Measurements from ENCODE around the gene ZNF701. TPM values are rescaled to one million over a fixed set of nuclear protein-coding genes. Genes with fewer than 3 reads are reported as not detected.
"Not testable (repeated sequence)": the region's sequence is repeated elsewhere in the genome, so short reads cannot be mapped to it uniquely, and the experiment has no call there.

ZNF701 gene
- total and polyA plus RNA-seq, 7 donors, result 2.0 to 10.5 (median 6.4) TPM

DNA sequence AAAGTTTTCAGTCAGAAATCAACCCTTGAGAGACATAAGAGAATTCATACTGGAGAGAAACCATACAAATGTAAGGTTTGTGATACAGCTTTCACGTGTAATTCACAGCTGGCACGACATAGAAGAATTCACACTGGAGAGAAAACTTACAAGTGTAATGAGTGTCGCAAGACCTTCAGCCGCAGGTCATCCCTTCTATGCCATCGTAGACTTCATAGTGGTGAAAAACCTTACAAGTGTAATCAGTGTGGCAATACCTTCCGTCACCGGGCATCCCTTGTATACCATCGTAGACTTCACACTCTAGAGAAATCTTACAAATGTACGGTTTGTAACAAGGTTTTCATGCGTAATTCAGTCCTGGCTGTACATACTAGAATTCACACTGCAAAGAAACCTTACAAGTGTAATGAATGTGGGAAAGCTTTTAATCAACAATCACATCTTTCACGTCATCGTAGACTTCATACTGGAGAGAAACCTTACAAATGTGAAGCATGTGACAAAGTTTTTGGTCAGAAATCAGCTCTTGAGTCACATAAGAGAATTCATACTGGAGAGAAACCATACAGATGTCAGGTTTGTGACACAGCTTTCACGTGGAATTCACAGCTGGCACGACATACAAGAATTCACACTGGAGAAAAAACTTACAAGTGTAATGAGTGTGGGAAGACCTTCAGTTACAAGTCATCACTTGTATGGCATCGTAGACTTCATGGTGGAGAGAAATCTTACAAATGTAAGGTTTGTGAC is 15.7 kb upstream of the ZNF701 start:
- intact Hi-C loops (cut with DNase I), result no loop called here
- peaks cover 79% of the 10 kb centered on the region for H3K9me3 ChIP-seq
- peaks cover 28 to 91% of the 10 kb centered on the region in 2 donors for H3K36me3 ChIP-seq (ENCODE audit: insufficient read depth in 1 of 2, low read depth in 1 of 2)
- no peaks in the 10 kb centered on the region for H3K27me3 ChIP-seq (ENCODE audit: insufficient read depth in 3 of 3, low read length in 2 of 3)
- DNase-seq (no peak), ATAC-seq (no peak)
- H3K27ac ChIP-seq, result no peak overlapping the region
- H3K4me3 ChIP-seq, result no peak overlapping the region
- TF ChIP-seq, protein P1, sequence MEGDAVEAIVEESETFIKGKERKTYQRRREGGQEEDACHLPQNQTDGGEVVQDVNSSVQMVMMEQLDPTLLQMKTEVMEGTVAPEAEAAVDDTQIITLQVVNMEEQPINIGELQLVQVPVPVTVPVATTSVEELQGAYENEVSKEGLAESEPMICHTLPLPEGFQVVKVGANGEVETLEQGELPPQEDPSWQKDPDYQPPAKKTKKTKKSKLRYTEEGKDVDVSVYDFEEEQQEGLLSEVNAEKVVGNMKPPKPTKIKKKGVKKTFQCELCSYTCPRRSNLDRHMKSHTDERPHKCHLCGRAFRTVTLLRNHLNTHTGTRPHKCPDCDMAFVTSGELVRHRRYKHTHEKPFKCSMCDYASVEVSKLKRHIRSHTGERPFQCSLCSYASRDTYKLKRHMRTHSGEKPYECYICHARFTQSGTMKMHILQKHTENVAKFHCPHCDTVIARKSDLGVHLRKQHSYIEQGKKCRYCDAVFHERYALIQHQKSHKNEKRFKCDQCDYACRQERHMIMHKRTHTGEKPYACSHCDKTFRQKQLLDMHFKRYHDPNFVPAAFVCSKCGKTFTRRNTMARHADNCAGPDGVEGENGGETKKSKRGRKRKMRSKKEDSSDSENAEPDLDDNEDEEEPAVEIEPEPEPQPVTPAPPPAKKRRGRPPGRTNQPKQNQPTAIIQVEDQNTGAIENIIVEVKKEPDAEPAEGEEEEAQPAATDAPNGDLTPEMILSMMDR (IDR thresholded peaks at IDR 0.05), result no peak
- WGBS, 3 donors, result 98% methylated on average over 15 of the region's 15 CpGs
- H3K4me1 ChIP-seq, result no peaks in the 10 kb centered on the region

DNA sequence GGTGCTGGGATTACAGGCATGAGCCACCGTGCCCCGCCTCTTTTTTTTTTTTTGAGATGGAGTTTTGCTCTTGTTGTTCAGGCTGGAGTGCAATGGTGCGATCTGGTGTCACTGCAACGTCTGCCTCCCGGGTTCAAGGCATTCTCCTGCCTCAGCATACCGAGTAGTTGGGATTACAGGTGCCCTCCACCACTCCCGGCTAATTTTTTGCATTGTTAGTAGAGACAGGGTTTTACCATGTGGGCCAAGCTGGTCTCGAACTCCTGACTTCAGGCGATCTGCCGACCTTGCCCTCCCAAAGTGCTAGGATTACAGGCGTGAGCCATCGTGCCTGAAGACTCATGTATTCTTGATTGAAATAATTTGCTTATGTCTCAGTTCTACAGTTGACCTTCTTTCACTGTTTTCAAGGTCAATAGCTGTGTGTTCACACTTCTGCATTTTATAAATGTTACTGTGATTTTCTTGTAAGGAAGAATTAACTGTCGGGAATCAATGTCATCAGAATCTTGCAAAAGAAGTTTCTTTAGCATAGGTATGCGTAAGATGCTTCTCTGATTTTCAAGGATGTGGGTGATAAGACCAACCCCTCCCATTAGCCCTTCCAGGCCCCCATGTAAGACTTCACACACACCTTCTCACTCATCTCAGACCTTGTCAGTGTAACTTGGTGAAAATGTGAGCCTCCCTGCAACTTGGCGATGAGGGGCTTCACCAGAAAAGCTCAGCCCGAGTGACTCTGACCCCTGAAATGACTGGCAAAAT is 12.7 kb upstream of the ZNF701 start:
- WGBS, 3 donors, result 97 to 98% (median 98%) methylated on average over 16 of the region's 16 CpGs
- no peak for DNase-seq
- Histone ChIP-seq H3K27ac (no peak overlapping the region), H3K27me3 (ENCODE audit: insufficient read depth in 3 of 3, low read length in 2 of 3) (no peaks in the 10 kb centered on the region), H3K9me3 (peaks cover 74% of the 10 kb centered on the region), H3K4me3 (no peak overlapping the region), H3K4me1 (no peaks in the 10 kb centered on the region), H3K36me3 (ENCODE audit: insufficient read depth in 1 of 2, low read depth in 1 of 2) (peaks cover 29 to 72% of the 10 kb centered on the region in 2 donors)
- intact Hi-C loops (cut with DNase I), result no loop called here
- no peak for ATAC-seq
- TF ChIP-seq, protein P1 (IDR thresholded peaks at IDR 0.05), result no peak

DNA sequence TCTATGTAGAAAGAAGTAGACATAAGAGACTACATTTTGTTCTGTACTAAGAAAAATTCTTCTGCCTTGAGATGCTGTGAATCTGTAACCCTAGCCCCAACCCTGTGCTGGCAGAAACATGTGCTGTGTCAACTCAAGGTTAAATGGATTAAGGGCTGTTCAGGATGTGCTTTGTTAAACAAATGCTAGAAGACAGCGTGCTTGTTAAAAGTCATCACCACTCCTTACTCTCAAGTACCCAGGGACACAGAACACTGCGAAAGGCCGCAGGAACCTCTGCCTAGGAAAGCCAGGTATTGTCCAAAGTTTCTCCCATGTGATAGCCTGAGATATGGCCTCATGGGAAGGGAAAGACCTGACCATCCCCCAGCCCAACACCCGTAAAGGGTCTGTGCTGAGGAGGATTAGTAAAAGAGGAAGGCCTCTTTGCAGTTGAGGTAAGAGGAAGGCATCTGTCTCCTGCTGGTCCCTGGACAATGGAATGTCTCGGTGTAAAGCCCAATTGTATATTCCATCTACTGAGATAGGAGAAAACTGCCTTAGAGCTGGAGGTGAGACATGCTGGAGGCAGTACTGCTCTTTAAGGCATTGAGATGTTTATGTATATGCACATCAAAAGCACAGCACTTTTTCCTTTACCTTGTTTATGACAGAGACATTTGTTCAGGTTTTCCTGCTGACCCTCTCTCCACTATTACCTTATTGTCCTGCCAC is 11.2 kb upstream of the ZNF701 start:
- peaks cover 29 to 57% of the 10 kb centered on the region in 2 donors for H3K36me3 ChIP-seq (ENCODE audit: insufficient read depth in 1 of 2, low read depth in 1 of 2)
- H3K4me3 ChIP-seq; intact Hi-C loops (cut with DNase I); H3K27ac ChIP-seq; H3K27me3 ChIP-seq (ENCODE audit: insufficient read depth in 3 of 3, low read length in 2 of 3); ATAC-seq; H3K4me1 ChIP-seq; DNase-seq: not testable (repeated sequence)
- peaks cover 71% of the 10 kb centered on the region for H3K9me3 ChIP-seq
- WGBS, 3 donors, result 63 to 76% (median 69%) methylated on average over 5 of the region's 5 CpGs

DNA sequence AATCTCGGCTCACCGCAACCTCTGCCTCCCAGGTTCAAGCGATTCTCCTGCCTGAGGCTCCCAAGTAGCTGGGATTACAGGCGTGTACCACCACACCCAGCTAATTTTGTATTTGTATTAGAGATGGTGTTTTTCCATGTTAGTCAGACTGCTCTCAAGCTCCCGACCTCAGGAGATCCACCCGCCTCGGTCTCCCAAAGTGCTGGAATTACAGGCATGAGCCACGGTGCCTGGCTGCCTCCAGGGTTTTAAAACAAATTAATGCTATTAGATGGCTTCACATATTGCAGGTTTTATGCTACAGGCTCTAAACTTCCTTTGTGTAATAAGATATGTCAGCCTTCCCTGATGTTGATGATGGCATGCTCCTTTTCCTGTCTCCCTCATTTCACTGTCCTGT is 8.5 kb upstream of the ZNF701 start:
- ATAC-seq; H3K27me3 ChIP-seq (ENCODE audit: insufficient read depth in 3 of 3, low read length in 2 of 3); H3K4me3 ChIP-seq; H3K27ac ChIP-seq; intact Hi-C loops (cut with DNase I); DNase-seq; H3K4me1 ChIP-seq: not testable (repeated sequence)
- H3K9me3 ChIP-seq, result peaks cover 54% of the 10 kb centered on the region
- H3K36me3 ChIP-seq (ENCODE audit: insufficient read depth in 1 of 2, low read depth in 1 of 2), result peaks cover 14 to 34% of the 10 kb centered on the region in 2 donors
- 95 to 96% (median 96%) methylated on average over 8 of the region's 8 CpGs for WGBS, 3 donors

DNA sequence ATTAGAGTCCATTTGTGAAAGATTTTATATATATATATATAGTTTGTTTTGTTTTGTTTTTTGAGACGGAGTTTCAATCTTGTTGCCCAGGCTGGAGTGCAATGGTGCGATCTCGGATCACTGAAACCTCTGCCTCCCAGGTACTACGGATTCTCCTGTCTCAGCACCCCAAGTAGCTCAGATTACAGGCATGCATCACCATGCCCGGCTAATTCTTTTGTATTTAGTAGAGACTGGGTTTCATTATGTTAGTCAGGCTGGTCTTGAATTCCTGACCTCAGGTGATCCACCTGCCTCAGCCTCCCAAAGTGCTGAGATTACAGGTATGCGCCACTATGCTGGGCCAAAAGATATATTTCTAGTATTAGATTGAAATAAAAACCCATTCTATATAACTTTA is 4.0 kb upstream of the ZNF701 start:
- TF ChIP-seq, protein P1 (IDR thresholded peaks at IDR 0.05), result no peak
- ATAC-seq, result no peak

More for the DNA sequence above, 4.0 kb upstream of the ZNF701 start:
- Histone ChIP-seq H3K9me3 (peaks cover 28% of the 10 kb centered on the region), H3K4me3 (no peak overlapping the region), H3K27me3 (ENCODE audit: insufficient read depth in 3 of 3, low read length in 2 of 3) (no peaks in the 10 kb centered on the region), H3K27ac (no peak overlapping the region), H3K36me3 (ENCODE audit: insufficient read depth in 1 of 2, low read depth in 1 of 2) (peaks cover 0 to 4% of the 10 kb centered on the region in 2 donors), H3K4me1 (no peaks in the 10 kb centered on the region)
- 79 to 88% (median 88%) methylated on average over 6 of the region's 6 CpGs for WGBS, 3 donors
- intact Hi-C loops (cut with DNase I), result no loop called here
- no peak for DNase-seq
